Measurements from ENCODE around the gene MKNK2. TPM values are rescaled to one million over a fixed set of nuclear protein-coding genes. Genes with fewer than 3 reads are reported as not detected.

Gene MKNK2
- total RNA-seq, 2 donors from 2014 or later, result 127 to 174 TPM

Other genes with a start within 250 kb of the MKNK2 start
- 1 to 10 TPM in 1 of 2 donors, under 1 TPM in 1; 0.52 to 1.6 TPM for gene ATP8B3, start 239.0 kb downstream of the MKNK2 start, total RNA-seq
- 10 to 100 TPM; 14.8 to 22.3 TPM for gene REXO1, start 202.8 kb downstream of the MKNK2 start, total RNA-seq
- gene KLF16, start 187.7 kb downstream of the MKNK2 start, total RNA-seq, result 10 to 100 TPM in 1 of 2 donors, 1 to 10 TPM in 1; 9.9 to 12.9 TPM
- 10 to 100 TPM; 60.8 to 66.1 TPM for gene ABHD17A, start 165.7 kb downstream of the MKNK2 start, total RNA-seq
- 1 to 10 TPM; 2.3 to 3.0 TPM for gene ADAT3, start 145.8 kb downstream of the MKNK2 start, total RNA-seq
- 10 to 100 TPM; 21.4 to 22.8 TPM for gene SCAMP4, start 145.8 kb downstream of the MKNK2 start, total RNA-seq
- gene CSNK1G2, start 110.1 kb downstream of the MKNK2 start, total RNA-seq, result 10 to 100 TPM; 28.0 to 34.6 TPM
- gene BTBD2, start 35.5 kb downstream of the MKNK2 start, total RNA-seq, result 10 to 100 TPM; 51.4 to 54.3 TPM
- gene MOB3A, start 45.1 kb upstream of the MKNK2 start, total RNA-seq, result 10 to 100 TPM; 24.9 to 28.6 TPM
- gene IZUMO4, start 45.7 kb upstream of the MKNK2 start, total RNA-seq, result 1 to 10 TPM in 1 of 2 donors, under 1 TPM in 1; 0.89 to 2.3 TPM
- gene AP3D1, start 100.3 kb upstream of the MKNK2 start, total RNA-seq, result 100 to 1,000 TPM in 1 of 2 donors, 10 to 100 TPM in 1; 80.6 to 128 TPM
- 10 to 100 TPM in 1 of 2 donors, 1 to 10 TPM in 1; 9.8 to 16.2 TPM for gene DOT1L, start 112.7 kb upstream of the MKNK2 start, total RNA-seq
- 10 to 100 TPM; 45.2 to 45.7 TPM for gene PLEKHJ1, start 185.1 kb upstream of the MKNK2 start, total RNA-seq
- gene SF3A2, start 185.6 kb upstream of the MKNK2 start, total RNA-seq, result 10 to 100 TPM; 28.8 to 34.4 TPM
- 1 to 10 TPM in 1 of 2 donors, under 1 TPM in 1; 0.80 to 1.6 TPM for gene AMH, start 198.1 kb upstream of the MKNK2 start, total RNA-seq
- gene JSRP1, start 205.2 kb upstream of the MKNK2 start, total RNA-seq, result under 1 TPM in 1 of 2 donors, not detected in 1; 0.27 TPM
- 1 to 10 TPM; 1.0 to 2.3 TPM for gene PEAK3, start 230.9 kb upstream of the MKNK2 start, total RNA-seq

All from left cardiac atrium (tissue), 2 donors.